GM19193 (cell line): Measurements from ENCODE around the gene TMEM245.

Experiments used
- POLR2A ChIP-seq: IDR thresholded peaks from 4 replicates; pipeline ENCODE4 v1.6.1; 2011; ENCODE audit not compliant: insufficient read depth, insufficient read length; ENCODE audit errors: extremely low read depth

TMEM245 gene

DNA sequence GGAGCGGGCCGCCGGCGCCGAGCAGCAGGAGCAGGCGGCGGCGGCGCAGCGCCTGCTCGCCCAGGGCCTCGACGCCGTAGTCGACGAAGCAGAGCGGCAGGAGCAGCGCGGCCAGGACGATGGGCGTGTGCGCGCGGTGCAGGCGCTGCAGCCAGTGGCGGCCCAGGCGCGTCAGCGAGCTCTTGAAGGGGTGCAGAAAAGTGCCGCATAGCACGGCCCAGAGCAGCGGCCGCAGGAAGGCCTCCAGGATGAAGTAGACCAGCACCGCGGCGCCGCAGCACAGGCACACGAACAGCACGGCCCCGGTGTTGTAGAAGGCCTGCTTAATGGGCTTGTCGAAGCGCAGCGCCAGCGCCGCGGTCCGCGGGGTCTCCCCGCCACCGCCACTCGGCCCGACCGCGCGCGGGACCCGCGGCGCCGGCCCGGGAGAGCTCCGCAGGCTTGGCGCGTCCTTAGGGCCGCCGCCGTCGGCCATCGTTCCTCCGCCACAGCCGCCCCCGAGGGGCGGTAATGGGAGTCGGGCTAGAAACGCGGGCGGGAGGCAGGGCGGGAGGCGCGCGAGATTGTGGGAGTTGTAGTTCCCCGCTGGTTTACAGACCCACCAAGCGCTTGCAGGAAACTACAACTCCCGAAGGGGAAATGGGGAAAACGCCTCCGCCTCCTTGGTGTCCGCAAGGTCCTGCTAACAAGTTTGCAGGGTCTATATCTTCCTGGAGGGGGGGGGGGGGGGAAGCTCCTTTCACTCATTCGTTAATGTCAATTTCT is at the start of gene TMEM245:
Gene TMEM245 (minus strand): TSS at position 509 of the 765 bp plus-strand sequence. CDS start 34 bp downstream, at position 475.
- TF ChIP-seq POLR2A = peak; percentile 89

DNA sequence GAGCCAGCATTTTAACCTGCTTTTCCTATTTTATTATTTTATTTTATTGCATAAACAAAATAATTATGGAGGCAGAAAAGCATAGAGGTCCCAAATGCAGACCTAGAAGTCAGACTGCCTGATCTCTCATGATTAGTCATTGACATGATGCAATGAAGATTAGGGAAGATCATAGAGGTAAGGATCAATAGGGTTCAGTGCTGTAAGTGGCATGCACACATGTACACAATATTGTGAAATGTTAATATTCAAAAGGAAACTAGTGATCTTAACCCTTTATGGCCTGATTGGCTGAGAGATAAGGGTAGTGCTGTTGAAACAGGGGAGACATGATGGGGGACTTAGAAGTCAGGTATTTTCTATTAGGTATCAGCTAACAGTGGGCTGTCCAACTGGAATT is 48.4 kb upstream of the TMEM245 start:
- TF ChIP-seq POLR2A = no peak

- no peak for TF ChIP-seq POLR2A
Measured at GRCh38 chr9:109167716-109168115, 48.0 kb upstream of the TMEM245 start.

- no peak for TF ChIP-seq POLR2A
Measured at GRCh38 chr9:109166771-109167601, 47.2 kb upstream of the TMEM245 start, which contains the start of gene FRRS1L. FRRS1L (minus strand) TSS chr9:109167249; CDS start chr9:109167138, 111 bp downstream.

DNA sequence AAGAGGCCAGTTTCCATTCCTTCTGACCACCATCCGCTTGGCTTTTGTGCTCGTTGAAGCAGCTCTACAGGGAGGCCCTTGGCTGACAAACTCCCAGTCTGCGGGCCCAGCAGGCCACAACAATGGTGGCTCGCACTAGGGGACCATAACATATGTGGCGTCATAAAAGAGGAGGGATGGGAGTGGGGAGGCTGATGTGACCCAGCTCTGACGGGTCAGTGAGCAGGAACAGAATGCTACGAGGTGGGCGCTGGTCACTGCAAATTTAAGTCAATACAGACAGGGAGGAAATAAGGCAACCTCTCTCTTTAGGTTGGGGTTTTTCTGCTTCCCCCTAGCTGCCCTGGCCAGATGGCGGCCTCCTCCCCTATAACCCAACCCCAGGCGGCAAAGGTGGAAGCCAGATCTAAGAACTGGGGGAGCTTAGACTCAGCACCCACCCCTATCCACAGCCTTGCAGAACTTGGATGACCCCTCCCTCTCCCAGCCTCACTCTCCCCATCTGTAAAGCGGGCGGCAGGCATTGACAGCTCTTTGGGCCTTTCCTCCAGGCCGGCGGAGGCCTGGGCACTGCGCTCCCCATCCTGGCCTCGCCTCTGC is 46.5 kb upstream of the TMEM245 start:
- no peak for TF ChIP-seq POLR2A

GRCh38 chr9:109164042-109164441 is 44.3 kb upstream of the TMEM245 start:
- no peak for TF ChIP-seq POLR2A

GRCh38 chr9:109163194-109163593 is 43.4 kb upstream of the TMEM245 start:
- TF ChIP-seq POLR2A = no peak

GRCh38 chr9:109162677-109163076 is 42.9 kb upstream of the TMEM245 start:
- TF ChIP-seq POLR2A = no peak

- TF ChIP-seq POLR2A = no peak
Measured at GRCh38 chr9:109161471-109161870, 41.7 kb upstream of the TMEM245 start.

DNA sequence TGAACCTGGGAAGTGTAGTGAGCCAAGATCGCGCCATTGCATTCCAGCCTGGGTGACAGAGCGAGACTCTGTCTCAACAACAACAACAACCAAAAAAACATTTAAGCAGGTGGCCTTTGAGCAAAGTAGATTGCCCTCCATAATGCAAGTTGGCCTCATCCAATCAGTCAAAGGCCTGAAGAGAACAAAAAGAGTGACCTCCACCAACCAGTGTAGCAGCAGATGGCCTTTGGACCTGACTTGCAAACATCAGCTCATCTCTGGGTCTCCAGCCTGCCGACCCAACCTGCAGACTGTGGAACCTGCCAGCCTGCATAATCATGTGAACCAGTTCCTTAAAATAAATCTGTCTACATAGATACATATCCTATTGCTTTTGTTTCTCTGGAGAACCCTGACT is 39.8 kb upstream of the TMEM245 start:
- TF ChIP-seq POLR2A = no peak

DNA sequence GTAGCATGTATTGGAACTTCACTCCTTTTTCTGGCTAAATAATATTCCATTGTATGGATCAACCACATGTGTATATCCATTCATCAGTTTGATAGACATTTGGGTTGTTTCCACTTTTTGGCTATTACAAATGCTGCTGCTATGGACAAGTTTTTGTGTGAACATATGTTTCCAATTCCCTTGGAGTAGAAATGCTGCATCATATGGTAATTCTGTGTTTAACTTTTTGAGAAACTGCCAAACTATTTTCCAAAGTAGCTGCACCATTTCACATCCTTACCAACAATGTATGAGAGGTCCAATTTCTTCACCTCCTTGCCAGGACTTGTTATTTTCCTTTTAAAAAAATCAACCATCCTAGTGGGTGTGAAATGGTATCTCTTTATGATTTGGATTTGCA is 38.9 kb upstream of the TMEM245 start:
- no peak for TF ChIP-seq POLR2A

DNA sequence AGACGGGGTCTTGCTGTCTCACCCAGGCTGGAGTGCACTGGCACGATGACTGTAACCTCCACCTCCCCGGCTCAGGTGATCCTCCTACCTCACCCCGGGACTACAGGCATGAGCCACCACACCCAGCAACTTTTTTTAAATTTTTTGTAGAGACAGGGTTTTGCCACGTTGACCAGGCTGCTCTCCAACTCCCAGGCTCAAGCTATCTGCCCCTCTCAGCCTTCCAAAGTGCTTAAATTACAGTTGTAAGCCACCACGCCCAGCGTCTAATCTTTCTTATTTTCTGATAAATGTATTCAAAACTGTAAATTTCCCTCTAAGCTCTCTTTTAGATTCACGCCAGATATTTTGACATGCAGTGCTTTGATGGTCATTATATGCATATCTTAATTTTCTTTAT is 37.0 kb upstream of the TMEM245 start:
- no peak for TF ChIP-seq POLR2A

GRCh38 chr9:109150925-109151545 is 31.3 kb upstream of the TMEM245 start:
- no peak for TF ChIP-seq POLR2A

GRCh38 chr9:109149722-109150121 is 30.0 kb upstream of the TMEM245 start:
- no peak for TF ChIP-seq POLR2A

DNA sequence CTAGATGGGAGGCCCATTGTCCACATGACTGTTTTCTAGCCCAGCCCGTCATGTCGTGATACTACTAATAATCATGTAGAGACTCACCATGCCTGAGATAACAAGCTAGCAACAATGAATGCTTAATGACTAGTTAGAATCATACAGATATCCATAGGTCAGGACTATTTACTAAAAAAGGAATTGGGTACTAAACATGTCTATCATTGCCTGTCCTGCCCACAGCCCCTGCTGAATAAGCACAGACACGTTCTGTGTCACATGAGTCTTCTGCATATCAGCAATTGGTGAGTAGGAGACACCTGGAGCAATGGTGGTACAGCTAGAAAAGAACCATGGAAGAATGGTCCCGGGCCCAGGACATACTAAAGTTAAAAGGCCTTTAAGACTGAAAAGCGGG is 29.3 kb upstream of the TMEM245 start:
- no peak for TF ChIP-seq POLR2A

GRCh38 chr9:109145051-109145450 is 25.3 kb upstream of the TMEM245 start:
- TF ChIP-seq POLR2A = no peak
